T-helper 2 cell treated with Interferon-gamma antibody and Interleukin-4, amounts not matched to agents 5 μg/mL and 100 μg/mL, for 36 hours (primary cell): ENCODE data around the gene UTP18.
"Not testable (repeated sequence)": the region's sequence is repeated elsewhere in the genome, so short reads cannot be mapped to it uniquely, and the experiment has no call there.

Experiments used
- DNase-seq: peaks from one replicate; pipeline ENCODE4 v3.0.0; 2021; ENCODE audit warnings: low spot score
- H3K27ac Mint-ChIP-seq: one replicate; pipeline ENCODE4 v1.8.0; 2021; ENCODE audit warnings: mild to moderate bottlenecking, mixed read lengths
- H3K27me3 Mint-ChIP-seq: one replicate; pipeline ENCODE4 v1.8.0; 2021; ENCODE audit warnings: low read depth, mixed read lengths
- H3K36me3 Mint-ChIP-seq: one replicate; pipeline ENCODE4 v1.8.0; 2021; ENCODE audit warnings: low read depth, mixed read lengths
- H3K4me1 Mint-ChIP-seq: one replicate; pipeline ENCODE4 v1.8.0; 2021; ENCODE audit warnings: low read depth, mixed read lengths
- H3K4me3 Mint-ChIP-seq: one replicate; pipeline ENCODE4 v1.8.0; 2022; ENCODE audit warnings: mild to moderate bottlenecking, moderate library complexity, mixed read lengths
- H3K9me3 Mint-ChIP-seq: one replicate; pipeline ENCODE4 v1.8.0; 2021; ENCODE audit warnings: mixed read lengths

The UTP18 gene

GRCh38 chr17:51245535-51245934 is 14.8 kb upstream of the UTP18 start:
- H3K4me3 Mint-ChIP-seq: no peak overlapping the region
- peaks cover 10% of the 10 kb centered on the region for H3K4me1 Mint-ChIP-seq
- no peak overlapping the region for H3K27ac Mint-ChIP-seq
- H3K9me3 Mint-ChIP-seq: no peaks in the 10 kb centered on the region
- H3K36me3 Mint-ChIP-seq: peaks cover 8% of the 10 kb centered on the region
- no peaks in the 10 kb centered on the region for H3K27me3 Mint-ChIP-seq
- DNase-seq: no peak

GRCh38 chr17:51250314-51250840 is 10.0 kb upstream of the UTP18 start:
- peaks cover 30% of the 10 kb centered on the region for H3K36me3 Mint-ChIP-seq
- H3K4me3 Mint-ChIP-seq: no peak overlapping the region
- H3K27ac Mint-ChIP-seq: no peak overlapping the region
- H3K4me1 Mint-ChIP-seq: peaks cover 21% of the 10 kb centered on the region
- no peaks in the 10 kb centered on the region for H3K9me3 Mint-ChIP-seq
- no peak for DNase-seq
- H3K27me3 Mint-ChIP-seq: no peaks in the 10 kb centered on the region

- Mint-ChIP-seq H3K36me3 (peaks cover 33% of the 10 kb centered on the region), H3K4me1 (peaks cover 26% of the 10 kb centered on the region), H3K9me3 (no peaks in the 10 kb centered on the region), H3K27me3 (no peaks in the 10 kb centered on the region), H3K27ac (peak overlapping the region; percentile 24), H3K4me3 (no peak overlapping the region)
- DNase-seq: no peak
Measured at GRCh38 chr17:51251010-51251409, 9.3 kb upstream of the UTP18 start.

GRCh38 chr17:51255673-51256072 is 4.7 kb upstream of the UTP18 start:
- no peak overlapping the region for H3K4me3 Mint-ChIP-seq
- no peaks in the 10 kb centered on the region for H3K9me3 Mint-ChIP-seq

GRCh38 chr17:51256101-51256500 is 4.2 kb upstream of the UTP18 start:
- H3K4me3 Mint-ChIP-seq: no peak overlapping the region
- no peaks in the 10 kb centered on the region for H3K9me3 Mint-ChIP-seq
- DNase-seq: no peak
- no peak overlapping the region for H3K27ac Mint-ChIP-seq
- H3K4me1 Mint-ChIP-seq: peaks cover 42% of the 10 kb centered on the region
- H3K27me3 Mint-ChIP-seq: no peaks in the 10 kb centered on the region
- peaks cover 28% of the 10 kb centered on the region for H3K36me3 Mint-ChIP-seq

More at GRCh38 chr17:51255673-51256072, 4.7 kb upstream of the UTP18 start:
- DNase-seq: no peak
- Mint-ChIP-seq H3K4me1 (peaks cover 45% of the 10 kb centered on the region), H3K27me3 (no peaks in the 10 kb centered on the region), H3K27ac (no peak overlapping the region), H3K36me3 (peaks cover 32% of the 10 kb centered on the region)

GRCh38 chr17:51257150-51258081 is 2.9 kb upstream of the UTP18 start:
- H3K4me1 Mint-ChIP-seq: peaks cover 48% of the 10 kb centered on the region
- no peak for DNase-seq
- H3K27me3 Mint-ChIP-seq: no peaks in the 10 kb centered on the region
- H3K9me3 Mint-ChIP-seq: no peaks in the 10 kb centered on the region
- peak overlapping the region; percentile 15 for H3K27ac Mint-ChIP-seq
- peak overlapping the region; percentile 91 for H3K4me3 Mint-ChIP-seq
- H3K36me3 Mint-ChIP-seq: peaks cover 26% of the 10 kb centered on the region

- peaks cover 36% of the 10 kb centered on the region for H3K36me3 Mint-ChIP-seq
- H3K27me3 Mint-ChIP-seq: no peaks in the 10 kb centered on the region
- H3K9me3 Mint-ChIP-seq: no peaks in the 10 kb centered on the region
- H3K4me3 Mint-ChIP-seq: peak overlapping the region; percentile 91
- peaks cover 59% of the 10 kb centered on the region for H3K4me1 Mint-ChIP-seq
- no peak for DNase-seq
- H3K27ac Mint-ChIP-seq: peak overlapping the region; percentile 80
Measured at GRCh38 chr17:51258756-51259563, 1.4 kb upstream of the UTP18 start.

- Mint-ChIP-seq H3K36me3 (peaks cover 34% of the 10 kb centered on the region), H3K4me1 (peaks cover 54% of the 10 kb centered on the region), H3K4me3 (peak within 1 kb of the TSS; percentile 91), H3K9me3 (no peaks in the 10 kb centered on the region), H3K27ac (peak within 1 kb of the TSS; percentile 97), H3K27me3 (no peaks in the 10 kb centered on the region)
- peak; percentile 93 for DNase-seq
Measured at GRCh38 chr17:51259564-51260236, 646 bp upstream of the UTP18 start, which contains the start of gene MBTD1. TSS of gene MBTD1 (minus strand) at chr17:51260049. CDS start at chr17:51225161, 34,888 bp downstream.

GRCh38 chr17:51261024-51261963 is 948 bp downstream of the UTP18 start:
- DNase-seq: no peak
- Mint-ChIP-seq H3K27ac (peak overlapping the region; percentile 74), H3K36me3 (peaks cover 36% of the 10 kb centered on the region), H3K4me1 (peaks cover 42% of the 10 kb centered on the region), H3K4me3 (peak overlapping the region; percentile 91), H3K9me3 (no peaks in the 10 kb centered on the region), H3K27me3 (no peaks in the 10 kb centered on the region)

GRCh38 chr17:51263006-51263405 is 2.7 kb downstream of the UTP18 start:
- no peaks in the 10 kb centered on the region for H3K27me3 Mint-ChIP-seq
- H3K9me3 Mint-ChIP-seq: no peaks in the 10 kb centered on the region
- peaks cover 47% of the 10 kb centered on the region for H3K36me3 Mint-ChIP-seq
- H3K4me1 Mint-ChIP-seq: peaks cover 39% of the 10 kb centered on the region
- DNase-seq: no peak
- H3K4me3 Mint-ChIP-seq: peak overlapping the region; percentile 70
- H3K27ac Mint-ChIP-seq: peak overlapping the region; percentile 68

GRCh38 chr17:51264466-51264865 is 4.1 kb downstream of the UTP18 start:
- H3K27ac Mint-ChIP-seq, H3K4me3 Mint-ChIP-seq, H3K27me3 Mint-ChIP-seq, DNase-seq, H3K9me3 Mint-ChIP-seq: not testable (repeated sequence)
- Mint-ChIP-seq H3K36me3 (peaks cover 56% of the 10 kb centered on the region), H3K4me1 (peaks cover 28% of the 10 kb centered on the region)

GRCh38 chr17:51269991-51270390 is 9.6 kb downstream of the UTP18 start:
- H3K36me3 Mint-ChIP-seq: peaks cover 60% of the 10 kb centered on the region
- H3K9me3 Mint-ChIP-seq: no peaks in the 10 kb centered on the region
- no peak overlapping the region for H3K27ac Mint-ChIP-seq

More at GRCh38 chr17:51269991-51270390, 9.6 kb downstream of the UTP18 start:
- Mint-ChIP-seq H3K27me3 (no peaks in the 10 kb centered on the region), H3K4me3 (no peak overlapping the region), H3K4me1 (peaks cover 13% of the 10 kb centered on the region)
- no peak for DNase-seq
